ENCODE data around the gene KCNIP1.

KCNIP1 gene

GRCh38 chr5:170641589-170642031 is 137.8 kb downstream of the KCNIP1 start:
- Mint-ChIP-seq H3K36me3 (ENCODE audit: low read depth) (no peaks in the 10 kb centered on the region), H3K4me3 (no peak overlapping the region), H3K9me3 (no peaks in the 10 kb centered on the region), H3K4me1 (peaks cover 4% of the 10 kb centered on the region), H3K27me3 (ENCODE audit: low read depth) (peaks cover 27% of the 10 kb centered on the region), H3K27ac (no peak overlapping the region)
- no peak for TF ChIP-seq CTCF (IDR thresholded peaks at IDR 0.05; ENCODE audit: unreplicated experiment in 3 of 3)

DNA sequence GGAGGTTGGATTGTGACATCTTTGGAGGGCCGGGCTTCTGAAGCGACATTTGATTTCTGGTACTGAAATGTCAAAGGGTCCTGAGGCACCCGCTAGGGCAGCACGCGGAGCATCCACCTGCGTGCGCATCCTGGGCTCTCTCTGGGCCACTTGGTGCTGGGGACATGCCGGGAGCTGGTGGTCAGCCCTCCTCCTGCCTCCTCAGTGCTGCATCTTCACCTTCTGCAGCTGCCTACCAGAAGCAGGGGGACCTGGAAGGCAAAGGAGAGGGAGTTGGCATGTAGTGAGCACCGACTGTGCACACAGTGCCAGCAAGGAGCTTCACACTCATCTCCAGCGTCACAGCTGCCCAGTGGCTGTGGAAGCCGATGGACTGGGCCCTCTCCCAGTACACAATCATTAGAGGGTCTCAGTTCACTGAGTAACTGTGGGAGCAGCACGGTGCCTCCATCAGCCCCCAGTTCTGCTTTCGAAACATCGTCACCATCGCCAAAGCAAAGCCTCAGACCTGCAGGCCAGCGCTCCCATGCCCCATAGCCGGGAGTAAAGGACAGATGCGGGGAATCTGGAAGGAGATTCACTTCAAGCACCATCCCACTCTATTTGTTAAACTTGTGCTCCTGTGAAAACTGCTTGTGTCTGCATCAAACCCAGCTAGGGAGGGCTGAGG is 138.4 kb downstream of the KCNIP1 start:
- Mint-ChIP-seq H3K27me3 (ENCODE audit: low read depth) (peaks cover 27% of the 10 kb centered on the region), H3K4me3 (no peak overlapping the region), H3K9me3 (no peaks in the 10 kb centered on the region), H3K36me3 (ENCODE audit: low read depth) (no peaks in the 10 kb centered on the region), H3K27ac (no peak overlapping the region), H3K4me1 (peaks cover 4% of the 10 kb centered on the region)
- no peak for TF ChIP-seq CTCF (IDR thresholded peaks at IDR 0.05; ENCODE audit: unreplicated experiment in 3 of 3)

DNA sequence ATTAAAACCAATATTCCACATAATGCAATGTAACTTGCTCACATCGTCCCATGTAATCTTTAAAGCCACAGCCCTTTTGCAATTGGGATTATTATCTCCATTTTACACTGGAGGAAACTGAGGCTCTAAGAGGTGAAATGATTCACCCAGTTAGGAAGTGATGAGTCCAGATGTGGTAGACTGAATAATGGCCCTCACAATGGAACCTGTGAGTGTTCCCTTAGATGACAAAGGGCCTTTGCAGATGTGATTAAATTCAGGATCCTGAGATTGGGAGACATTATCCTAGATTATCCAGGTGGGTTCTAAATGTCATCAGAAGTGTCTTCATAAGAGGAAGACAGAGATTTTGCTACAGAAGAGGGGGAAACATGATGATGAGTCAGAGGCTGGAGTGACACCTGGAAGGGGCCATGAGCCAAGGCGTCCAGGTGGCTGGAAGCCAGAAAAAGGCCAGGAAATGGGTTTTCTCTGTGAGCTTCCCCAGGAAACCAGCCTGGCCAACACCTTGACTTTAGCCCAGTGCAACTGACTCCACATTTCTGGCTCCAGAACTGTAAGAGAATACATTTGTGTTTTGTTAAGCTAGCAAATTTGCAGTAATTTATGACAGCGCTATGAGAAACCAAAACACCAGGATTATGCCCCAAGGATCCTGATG is 139.1 kb downstream of the KCNIP1 start:
- H3K36me3 Mint-ChIP-seq (ENCODE audit: low read depth), result no peaks in the 10 kb centered on the region
- H3K27ac Mint-ChIP-seq, result no peak overlapping the region
- H3K27me3 Mint-ChIP-seq (ENCODE audit: low read depth), result peaks cover 27% of the 10 kb centered on the region
- TF ChIP-seq CTCF (IDR thresholded peaks at IDR 0.05; ENCODE audit: unreplicated experiment in 3 of 3), result no peak
- H3K4me3 Mint-ChIP-seq, result no peak overlapping the region
- H3K4me1 Mint-ChIP-seq, result peaks cover 4% of the 10 kb centered on the region
- H3K9me3 Mint-ChIP-seq, result no peaks in the 10 kb centered on the region

DNA sequence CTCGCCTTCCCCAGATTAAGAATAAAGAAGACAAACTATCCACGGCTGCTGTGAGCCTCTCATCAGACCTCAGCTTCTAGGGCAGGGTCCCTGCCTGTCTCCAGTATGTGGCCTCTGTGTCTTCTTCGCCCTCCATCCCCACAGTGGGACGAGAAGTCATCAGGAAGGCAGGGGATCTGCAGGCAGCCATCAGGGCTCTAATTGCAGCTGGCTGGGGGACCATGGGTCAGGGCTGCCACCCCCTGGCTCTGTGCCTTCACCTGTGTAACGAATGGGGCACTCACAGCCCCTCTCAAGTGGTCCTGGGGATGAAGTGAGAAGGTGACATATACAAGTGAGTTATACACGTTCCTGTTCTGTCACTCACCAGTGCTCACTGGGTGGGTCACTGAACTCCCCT is 139.8 kb downstream of the KCNIP1 start:
- Mint-ChIP-seq H3K36me3 (ENCODE audit: low read depth) (no peaks in the 10 kb centered on the region), H3K4me3 (no peak overlapping the region), H3K4me1 (peaks cover 2% of the 10 kb centered on the region), H3K27ac (no peak overlapping the region), H3K9me3 (no peaks in the 10 kb centered on the region), H3K27me3 (ENCODE audit: low read depth) (peaks cover 24% of the 10 kb centered on the region)
- TF ChIP-seq CTCF (IDR thresholded peaks at IDR 0.05; ENCODE audit: unreplicated experiment in 3 of 3), result no peak

- Mint-ChIP-seq H3K27ac (no peak overlapping the region), H3K9me3 (no peaks in the 10 kb centered on the region), H3K4me3 (no peak overlapping the region), H3K4me1 (no peaks in the 10 kb centered on the region), H3K27me3 (ENCODE audit: low read depth) (peaks cover 18% of the 10 kb centered on the region), H3K36me3 (ENCODE audit: low read depth) (no peaks in the 10 kb centered on the region)
- TF ChIP-seq CTCF (IDR thresholded peaks at IDR 0.05; ENCODE audit: unreplicated experiment in 3 of 3), result no peak
Observed at GRCh38 chr5:170644501-170644900, 140.7 kb downstream of the KCNIP1 start.

- H3K9me3 Mint-ChIP-seq, result no peaks in the 10 kb centered on the region
- H3K4me1 Mint-ChIP-seq, result no peaks in the 10 kb centered on the region
- no peak overlapping the region for H3K4me3 Mint-ChIP-seq
- no peaks in the 10 kb centered on the region for H3K36me3 Mint-ChIP-seq (ENCODE audit: low read depth)
- H3K27ac Mint-ChIP-seq, result no peak overlapping the region
- no peak for TF ChIP-seq CTCF (IDR thresholded peaks at IDR 0.05; ENCODE audit: unreplicated experiment in 3 of 3)
- no peaks in the 10 kb centered on the region for H3K27me3 Mint-ChIP-seq (ENCODE audit: low read depth)
Observed at GRCh38 chr5:170648541-170648940, 144.7 kb downstream of the KCNIP1 start.
